Fibroblast of lung (primary cell): Measurements from ENCODE around the gene FMNL2.

Source experiments
- EZH2 ChIP-seq: IDR thresholded peaks from 2 replicates; pipeline ENCODE4 v1.5.1; 2012; ENCODE audit warnings: low read length, control low read depth, mild to moderate bottlenecking; ENCODE audit errors: missing control alignments
- TF ChIP-seq, protein P1 (sequence below), 2 donors: IDR thresholded peaks in 1 of 2; conservative IDR thresholded peaks in 1 of 2; 1 replicate in 1 of 2; 2 replicates in 1 of 2; pipeline ENCODE4 v1.5.1; 2011 to 2012; ENCODE audit warnings: low read length in 2 of 2, control low read depth in 1 of 2, inconsistent platforms in 1 of 2, low read depth in 1 of 2, mild to moderate bottlenecking in 1 of 2

DNA sequence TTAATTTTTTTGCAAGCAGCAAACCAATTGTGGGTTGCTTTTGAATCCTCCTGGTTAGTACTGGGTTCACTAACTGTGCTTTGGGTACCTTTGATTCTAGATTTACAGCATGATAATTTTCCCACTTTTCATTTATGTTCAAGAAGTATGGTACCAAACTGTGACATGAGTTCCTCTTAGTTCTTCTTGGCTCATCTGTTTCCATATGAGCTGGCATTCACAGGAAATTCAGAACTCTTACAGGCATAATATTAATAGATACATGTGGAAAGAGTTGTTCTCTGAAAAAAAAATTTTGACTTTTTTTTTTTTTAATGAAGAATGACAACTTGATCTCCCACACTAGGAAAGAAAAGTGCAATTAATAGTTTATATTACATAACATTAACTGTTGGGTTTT is 59.4 kb downstream of the FMNL2 start:
- TF ChIP-seq, protein P1, sequence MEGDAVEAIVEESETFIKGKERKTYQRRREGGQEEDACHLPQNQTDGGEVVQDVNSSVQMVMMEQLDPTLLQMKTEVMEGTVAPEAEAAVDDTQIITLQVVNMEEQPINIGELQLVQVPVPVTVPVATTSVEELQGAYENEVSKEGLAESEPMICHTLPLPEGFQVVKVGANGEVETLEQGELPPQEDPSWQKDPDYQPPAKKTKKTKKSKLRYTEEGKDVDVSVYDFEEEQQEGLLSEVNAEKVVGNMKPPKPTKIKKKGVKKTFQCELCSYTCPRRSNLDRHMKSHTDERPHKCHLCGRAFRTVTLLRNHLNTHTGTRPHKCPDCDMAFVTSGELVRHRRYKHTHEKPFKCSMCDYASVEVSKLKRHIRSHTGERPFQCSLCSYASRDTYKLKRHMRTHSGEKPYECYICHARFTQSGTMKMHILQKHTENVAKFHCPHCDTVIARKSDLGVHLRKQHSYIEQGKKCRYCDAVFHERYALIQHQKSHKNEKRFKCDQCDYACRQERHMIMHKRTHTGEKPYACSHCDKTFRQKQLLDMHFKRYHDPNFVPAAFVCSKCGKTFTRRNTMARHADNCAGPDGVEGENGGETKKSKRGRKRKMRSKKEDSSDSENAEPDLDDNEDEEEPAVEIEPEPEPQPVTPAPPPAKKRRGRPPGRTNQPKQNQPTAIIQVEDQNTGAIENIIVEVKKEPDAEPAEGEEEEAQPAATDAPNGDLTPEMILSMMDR (conservative IDR thresholded peaks at IDR 0.05 in 1 of 2, IDR thresholded peaks at IDR 0.05 in 1 of 2; ENCODE audit: low read depth in 1 of 2, low read length in 2 of 2) = no peak
- no peak for TF ChIP-seq EZH2
